Neural cell (in vitro differentiated cells): Measurements from ENCODE around the gene OR6X1. TPM values are rescaled to one million over a fixed set of nuclear protein-coding genes. Genes with fewer than 3 reads are reported as not detected.

Source experiments
- H2AFZ ChIP-seq: fragments of 200-600, 300-800 bp; sonication (generic), shearing (Covaris generic); 2 replicates; pipeline ENCODE4 v1.6.0; 2014; ENCODE audit warnings: low read depth, mild to moderate bottlenecking, antibody characterized with exemption, low read length, moderate library complexity
- H3F3A ChIP-seq: fragments of 200-600 bp; shearing (Covaris generic); 2 replicates; pipeline ENCODE4 v1.6.1; 2016; ENCODE audit warnings: mild to moderate bottlenecking, moderate library complexity, mixed read lengths, antibody characterized with exemption, low read length; ENCODE audit not compliant: insufficient read depth, poor library complexity, severe bottlenecking
- H3K27ac ChIP-seq: fragments of 200-600, 300-800 bp; sonication (generic), shearing (Covaris generic); 2 replicates; pipeline ENCODE4 v1.5.1; 2014; ENCODE audit warnings: mild to moderate bottlenecking, low read length, moderate library complexity
- H3K27me3 ChIP-seq: fragments of 300-800, 200-600 bp; sonication (generic), shearing (Covaris generic); 2 replicates; pipeline ENCODE4 v1.6.0; 2014; ENCODE audit warnings: mild to moderate bottlenecking, low read depth, low read length, moderate library complexity; ENCODE audit not compliant: insufficient read depth
- H3K36me3 ChIP-seq: fragments of 300-800, 200-600 bp; sonication (generic), shearing (Covaris generic); 2 replicates; pipeline ENCODE4 v1.5.1; 2014; ENCODE audit warnings: mild to moderate bottlenecking, antibody characterized with exemption, low read length, moderate library complexity; ENCODE audit not compliant: insufficient read depth
- H3K4me2 ChIP-seq: fragments of 300-800, 200-600 bp; sonication (generic), shearing (Covaris generic); 2 replicates; pipeline ENCODE4 v1.6.0; 2014; ENCODE audit warnings: mild to moderate bottlenecking, low read length
- H3K4me3 ChIP-seq: fragments of 300-800, 200-600 bp; sonication (generic), shearing (Covaris generic); 2 replicates; pipeline ENCODE4 v1.5.1; 2014; ENCODE audit warnings: mild to moderate bottlenecking, low read length, moderate library complexity
- H3K79me2 ChIP-seq: fragments of 200-600 bp; shearing (Covaris generic); replicated peaks from 2 replicates; pipeline ENCODE4 v1.6.0; 2014; ENCODE audit warnings: mild to moderate bottlenecking, low read length, moderate library complexity; ENCODE audit not compliant: insufficient read depth
- H3K9ac ChIP-seq: fragments of 300-800, 200-600 bp; sonication (generic), shearing (Covaris generic); 2 replicates; pipeline ENCODE4 v1.6.1; 2016; ENCODE audit warnings: mild to moderate bottlenecking, low read length, mixed read lengths
- H3K9me2 ChIP-seq: fragments of 200-600 bp; shearing (Covaris generic); 2 replicates; pipeline ENCODE4 v1.6.1; 2016; ENCODE audit warnings: mild to moderate bottlenecking, low read length, mixed read lengths; ENCODE audit not compliant: insufficient read depth
- H3K9me3 ChIP-seq: fragments of 200-600, 300-800 bp; sonication (generic), shearing (Covaris generic); 2 replicates; pipeline ENCODE4 v1.6.1; 2016; ENCODE audit warnings: mild to moderate bottlenecking, mixed run types, low read length, moderate library complexity, mixed read lengths
- H4K20me1 ChIP-seq: fragments of 200-600 bp; shearing (Covaris generic); 2 replicates; pipeline ENCODE4 v1.6.1; 2016; ENCODE audit warnings: mild to moderate bottlenecking, mixed run types; ENCODE audit not compliant: insufficient read depth
- EP300 ChIP-seq: fragments of 450-650 bp; conservative IDR thresholded peaks from 2 replicates; pipeline ENCODE4 v1.6.1; 2014; ENCODE audit warnings: antibody characterized with exemption, mild to moderate bottlenecking, moderate library complexity; ENCODE audit not compliant: poor library complexity, severe bottlenecking
- EZH2 ChIP-seq: fragments of 200-600, 300-800 bp; shearing (Covaris generic), sonication (generic); IDR thresholded peaks from 2 replicates; pipeline ENCODE4 v1.6.1; 2014; ENCODE audit warnings: antibody characterized with exemption, low read length, borderline replicate concordance, mild to moderate bottlenecking; ENCODE audit not compliant: insufficient read depth, poor library complexity, severe bottlenecking
- MXI1 ChIP-seq: fragments of 450-650 bp; conservative IDR thresholded peaks from 2 replicates; pipeline ENCODE4 v1.6.1; 2014; ENCODE audit warnings: antibody characterized with exemption, mild to moderate bottlenecking; ENCODE audit not compliant: poor library complexity, severe bottlenecking
- POLR2AphosphoS5 ChIP-seq: IDR thresholded peaks from 2 replicates; pipeline ENCODE4 v1.6.1; 2012
- RAD21 ChIP-seq: fragments of 450-650 bp; conservative IDR thresholded peaks from 2 replicates; pipeline ENCODE4 v1.6.1; 2014; ENCODE audit warnings: antibody characterized with exemption, mild to moderate bottlenecking, moderate library complexity
- SMC3 ChIP-seq: fragments of 450-650 bp; conservative IDR thresholded peaks from 2 replicates; pipeline ENCODE4 v1.6.1; 2014; ENCODE audit warnings: antibody characterized with exemption, mild to moderate bottlenecking, moderate library complexity; ENCODE audit not compliant: poor library complexity
- TAF1 ChIP-seq: IDR thresholded peaks from 2 replicates; pipeline ENCODE4 v1.6.1; 2012; ENCODE audit warnings: low read depth
- polyA plus RNA-seq: library from polyadenylated mRNA; depleted of rRNA; stranded (reverse); fragments of >200 nt; gene quantifications from 2 replicates; pipeline ENCODE4 v1.2.3, GENCODE V29; 2014
- TF ChIP-seq, protein P1 (sequence below): fragments of 450-650 bp; IDR thresholded peaks from 2 replicates; pipeline ENCODE4 v1.5.1; 2014; ENCODE audit warnings: antibody characterized with exemption, mild to moderate bottlenecking, moderate library complexity; ENCODE audit not compliant: poor library complexity, severe bottlenecking
- TF ChIP-seq, protein P2 (sequence below): IDR thresholded peaks from 2 replicates; pipeline ENCODE4 v1.6.1; 2012; ENCODE audit warnings: borderline replicate concordance

Gene OR6X1
- polyA plus RNA-seq, 1 donor from 2014 or later: not detected

GRCh38 chr11:123707206-123707605 is 47.1 kb downstream of the OR6X1 start:
- no peaks in the 10 kb centered on the region for H3F3A ChIP-seq
- H3K4me3 ChIP-seq: no peak overlapping the region
- no peak overlapping the region for H2AFZ ChIP-seq
- H3K79me2 ChIP-seq: no peaks in the 10 kb centered on the region
- H3K9ac ChIP-seq: no peak overlapping the region
- H3K27ac ChIP-seq: no peak overlapping the region
- H3K4me2 ChIP-seq: no peak overlapping the region
- no peaks in the 10 kb centered on the region for H3K36me3 ChIP-seq
- no peak for TF ChIP-seq TAF1
- TF ChIP-seq MXI1: no peak
- TF ChIP-seq EZH2: no peak
- no peak for TF ChIP-seq POLR2AphosphoS5
- TF ChIP-seq, protein P1, sequence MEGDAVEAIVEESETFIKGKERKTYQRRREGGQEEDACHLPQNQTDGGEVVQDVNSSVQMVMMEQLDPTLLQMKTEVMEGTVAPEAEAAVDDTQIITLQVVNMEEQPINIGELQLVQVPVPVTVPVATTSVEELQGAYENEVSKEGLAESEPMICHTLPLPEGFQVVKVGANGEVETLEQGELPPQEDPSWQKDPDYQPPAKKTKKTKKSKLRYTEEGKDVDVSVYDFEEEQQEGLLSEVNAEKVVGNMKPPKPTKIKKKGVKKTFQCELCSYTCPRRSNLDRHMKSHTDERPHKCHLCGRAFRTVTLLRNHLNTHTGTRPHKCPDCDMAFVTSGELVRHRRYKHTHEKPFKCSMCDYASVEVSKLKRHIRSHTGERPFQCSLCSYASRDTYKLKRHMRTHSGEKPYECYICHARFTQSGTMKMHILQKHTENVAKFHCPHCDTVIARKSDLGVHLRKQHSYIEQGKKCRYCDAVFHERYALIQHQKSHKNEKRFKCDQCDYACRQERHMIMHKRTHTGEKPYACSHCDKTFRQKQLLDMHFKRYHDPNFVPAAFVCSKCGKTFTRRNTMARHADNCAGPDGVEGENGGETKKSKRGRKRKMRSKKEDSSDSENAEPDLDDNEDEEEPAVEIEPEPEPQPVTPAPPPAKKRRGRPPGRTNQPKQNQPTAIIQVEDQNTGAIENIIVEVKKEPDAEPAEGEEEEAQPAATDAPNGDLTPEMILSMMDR: no peak
- TF ChIP-seq EP300: no peak
- TF ChIP-seq, protein P2, sequence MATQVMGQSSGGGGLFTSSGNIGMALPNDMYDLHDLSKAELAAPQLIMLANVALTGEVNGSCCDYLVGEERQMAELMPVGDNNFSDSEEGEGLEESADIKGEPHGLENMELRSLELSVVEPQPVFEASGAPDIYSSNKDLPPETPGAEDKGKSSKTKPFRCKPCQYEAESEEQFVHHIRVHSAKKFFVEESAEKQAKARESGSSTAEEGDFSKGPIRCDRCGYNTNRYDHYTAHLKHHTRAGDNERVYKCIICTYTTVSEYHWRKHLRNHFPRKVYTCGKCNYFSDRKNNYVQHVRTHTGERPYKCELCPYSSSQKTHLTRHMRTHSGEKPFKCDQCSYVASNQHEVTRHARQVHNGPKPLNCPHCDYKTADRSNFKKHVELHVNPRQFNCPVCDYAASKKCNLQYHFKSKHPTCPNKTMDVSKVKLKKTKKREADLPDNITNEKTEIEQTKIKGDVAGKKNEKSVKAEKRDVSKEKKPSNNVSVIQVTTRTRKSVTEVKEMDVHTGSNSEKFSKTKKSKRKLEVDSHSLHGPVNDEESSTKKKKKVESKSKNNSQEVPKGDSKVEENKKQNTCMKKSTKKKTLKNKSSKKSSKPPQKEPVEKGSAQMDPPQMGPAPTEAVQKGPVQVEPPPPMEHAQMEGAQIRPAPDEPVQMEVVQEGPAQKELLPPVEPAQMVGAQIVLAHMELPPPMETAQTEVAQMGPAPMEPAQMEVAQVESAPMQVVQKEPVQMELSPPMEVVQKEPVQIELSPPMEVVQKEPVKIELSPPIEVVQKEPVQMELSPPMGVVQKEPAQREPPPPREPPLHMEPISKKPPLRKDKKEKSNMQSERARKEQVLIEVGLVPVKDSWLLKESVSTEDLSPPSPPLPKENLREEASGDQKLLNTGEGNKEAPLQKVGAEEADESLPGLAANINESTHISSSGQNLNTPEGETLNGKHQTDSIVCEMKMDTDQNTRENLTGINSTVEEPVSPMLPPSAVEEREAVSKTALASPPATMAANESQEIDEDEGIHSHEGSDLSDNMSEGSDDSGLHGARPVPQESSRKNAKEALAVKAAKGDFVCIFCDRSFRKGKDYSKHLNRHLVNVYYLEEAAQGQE: no peak
- no peak for TF ChIP-seq RAD21
- no peak for TF ChIP-seq SMC3
- no peaks in the 10 kb centered on the region for H3K27me3 ChIP-seq
- no peaks in the 10 kb centered on the region for H4K20me1 ChIP-seq
- H3K9me2 ChIP-seq: no peaks in the 10 kb centered on the region
- H3K9me3 ChIP-seq: no peaks in the 10 kb centered on the region

DNA sequence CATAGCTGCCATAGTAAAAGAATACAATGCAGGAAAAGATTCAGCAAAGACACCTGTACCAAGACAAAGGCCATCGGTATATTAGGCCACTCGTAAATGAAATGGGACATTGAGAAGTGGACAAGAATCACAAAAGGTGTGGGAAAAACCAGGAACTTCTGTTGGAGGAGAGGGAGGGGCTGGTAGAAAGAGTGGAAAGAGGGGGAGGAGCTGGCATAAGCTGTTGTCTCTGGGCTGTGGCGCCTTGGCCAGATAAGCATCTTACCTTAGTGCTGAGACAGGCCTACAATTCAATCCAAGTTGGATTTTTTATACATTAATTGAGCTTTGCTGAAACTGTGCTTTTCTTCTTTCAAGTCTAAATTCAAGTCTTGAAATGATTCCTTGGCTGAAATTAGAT is 50.0 kb downstream of the OR6X1 start:
- H3K4me2 ChIP-seq: no peak overlapping the region
- H3K9me2 ChIP-seq: no peaks in the 10 kb centered on the region
- no peaks in the 10 kb centered on the region for H4K20me1 ChIP-seq
- H3K27ac ChIP-seq: no peak overlapping the region
- no peak overlapping the region for H3K9ac ChIP-seq
- no peaks in the 10 kb centered on the region for H3K36me3 ChIP-seq
- no peak overlapping the region for H3K4me3 ChIP-seq
- TF ChIP-seq, protein P1: no peak
- TF ChIP-seq EP300: no peak
- TF ChIP-seq EZH2: no peak
- TF ChIP-seq, protein P2: no peak
- no peak for TF ChIP-seq TAF1
- no peak for TF ChIP-seq SMC3
- no peak for TF ChIP-seq RAD21
- no peak for TF ChIP-seq POLR2AphosphoS5
- no peak for TF ChIP-seq MXI1
- H2AFZ ChIP-seq: no peak overlapping the region
- H3K9me3 ChIP-seq: no peaks in the 10 kb centered on the region
- no peaks in the 10 kb centered on the region for H3K79me2 ChIP-seq
- H3F3A ChIP-seq: no peaks in the 10 kb centered on the region
- H3K27me3 ChIP-seq: no peaks in the 10 kb centered on the region
